ENCODE measurements around the gene CMC2. TPM values are rescaled to one million over a fixed set of nuclear protein-coding genes. Genes with fewer than 3 reads are reported as not detected.

Gene CMC2
- total and polyA plus RNA-seq, 2 of the 13 experiments (the other 11 are each of a cell fraction or from before 2014, with no cell fraction given): 116 to 129 TPM

- BruUV-seq (replicated peaks): no TSS peak
- TF ChIP-seq, protein P1, sequence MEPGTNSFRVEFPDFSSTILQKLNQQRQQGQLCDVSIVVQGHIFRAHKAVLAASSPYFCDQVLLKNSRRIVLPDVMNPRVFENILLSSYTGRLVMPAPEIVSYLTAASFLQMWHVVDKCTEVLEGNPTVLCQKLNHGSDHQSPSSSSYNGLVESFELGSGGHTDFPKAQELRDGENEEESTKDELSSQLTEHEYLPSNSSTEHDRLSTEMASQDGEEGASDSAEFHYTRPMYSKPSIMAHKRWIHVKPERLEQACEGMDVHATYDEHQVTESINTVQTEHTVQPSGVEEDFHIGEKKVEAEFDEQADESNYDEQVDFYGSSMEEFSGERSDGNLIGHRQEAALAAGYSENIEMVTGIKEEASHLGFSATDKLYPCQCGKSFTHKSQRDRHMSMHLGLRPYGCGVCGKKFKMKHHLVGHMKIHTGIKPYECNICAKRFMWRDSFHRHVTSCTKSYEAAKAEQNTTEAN (CRISPR knock-in tag; conservative IDR thresholded peaks at IDR 0.05): 0 out of 2 replicates have a peak, but pooled peaks have one; percentile 29
- TF ChIP-seq, protein P2, sequence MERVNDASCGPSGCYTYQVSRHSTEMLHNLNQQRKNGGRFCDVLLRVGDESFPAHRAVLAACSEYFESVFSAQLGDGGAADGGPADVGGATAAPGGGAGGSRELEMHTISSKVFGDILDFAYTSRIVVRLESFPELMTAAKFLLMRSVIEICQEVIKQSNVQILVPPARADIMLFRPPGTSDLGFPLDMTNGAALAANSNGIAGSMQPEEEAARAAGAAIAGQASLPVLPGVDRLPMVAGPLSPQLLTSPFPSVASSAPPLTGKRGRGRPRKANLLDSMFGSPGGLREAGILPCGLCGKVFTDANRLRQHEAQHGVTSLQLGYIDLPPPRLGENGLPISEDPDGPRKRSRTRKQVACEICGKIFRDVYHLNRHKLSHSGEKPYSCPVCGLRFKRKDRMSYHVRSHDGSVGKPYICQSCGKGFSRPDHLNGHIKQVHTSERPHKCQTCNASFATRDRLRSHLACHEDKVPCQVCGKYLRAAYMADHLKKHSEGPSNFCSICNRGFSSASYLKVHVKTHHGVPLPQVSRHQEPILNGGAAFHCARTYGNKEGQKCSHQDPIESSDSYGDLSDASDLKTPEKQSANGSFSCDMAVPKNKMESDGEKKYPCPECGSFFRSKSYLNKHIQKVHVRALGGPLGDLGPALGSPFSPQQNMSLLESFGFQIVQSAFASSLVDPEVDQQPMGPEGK (CRISPR knock-in tag; IDR thresholded peaks at IDR 0.05): 0 out of 2 replicates have a peak, but pooled peaks have one; percentile 41
- TF ChIP-seq TSC22D2 (CRISPR knock-in tag; IDR thresholded peaks at IDR 0.05; ENCODE audit: borderline replicate concordance) (0 out of 2 replicates have a peak, but pooled peaks have one; percentile 42), NR2F6 (IDR thresholded peaks at IDR 0.05) (no peak), NR2F6 (CRISPR knock-in tag; IDR thresholded peaks at IDR 0.05) (0 out of 2 replicates have a peak, but pooled peaks have one; percentile 2), ZNF431 (CRISPR knock-in tag; IDR thresholded peaks at IDR 0.05; ENCODE audit: borderline replicate concordance, low read depth) (no peak), NKX3-1 (CRISPR knock-in tag; IDR thresholded peaks at IDR 0.05) (0 out of 2 replicates have a peak, but pooled peaks have one; percentile 34), CHD4 (IDR thresholded peaks at IDR 0.05; ENCODE audit: borderline replicate concordance, low read length) (peak; percentile 16; the same call in 1 of the 2 replicates), ZNF264 (CRISPR knock-in tag; IDR thresholded peaks at IDR 0.05) (0 out of 2 replicates have a peak, but pooled peaks have one; percentile 40), ZNF7 (CRISPR knock-in tag; IDR thresholded peaks at IDR 0.05) (peak; percentile 48; the same call in 1 of the 2 replicates), ZNF776 (CRISPR knock-in tag; IDR thresholded peaks at IDR 0.05) (no peak), MXI1 (IDR thresholded peaks at IDR 0.05; ENCODE audit: borderline replicate concordance, low read depth, low read length) (0 out of 3 replicates have a peak, but pooled peaks have one; percentile 49), ZNF205 (CRISPR knock-in tag; IDR thresholded peaks at IDR 0.05) (no peak), HOXA3 (CRISPR knock-in tag; IDR thresholded peaks at IDR 0.05) (0 out of 2 replicates have a peak, but pooled peaks have one; percentile 18), KMT2A (CRISPR knock-in tag; IDR thresholded peaks at IDR 0.05) (0 out of 2 replicates have a peak, but pooled peaks have one; percentile 4), CERS6 (CRISPR knock-in tag; IDR thresholded peaks at IDR 0.05) (no peak), TEAD3 (CRISPR knock-in tag; optimal IDR thresholded peaks at IDR 0.05; ENCODE audit: borderline replicate concordance) (peak; percentile 61), ONECUT2 (CRISPR knock-in tag; IDR thresholded peaks at IDR 0.05) (peak; percentile 49; the same call in 1 of the 2 replicates), ZNF331 (CRISPR knock-in tag; IDR thresholded peaks at IDR 0.05) (peak; percentile 7; the same call in 1 of the 2 replicates)
- TF ChIP-seq, protein P3, sequence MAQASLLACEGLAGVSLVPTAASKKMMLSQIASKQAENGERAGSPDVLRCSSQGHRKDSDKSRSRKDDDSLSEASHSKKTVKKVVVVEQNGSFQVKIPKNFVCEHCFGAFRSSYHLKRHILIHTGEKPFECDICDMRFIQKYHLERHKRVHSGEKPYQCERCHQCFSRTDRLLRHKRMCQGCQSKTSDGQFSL (CRISPR knock-in tag; IDR thresholded peaks at IDR 0.05): peak; percentile 38; the same call in 1 of the 2 replicates
- ATAC-seq (no peak), FAIRE-seq (no peak), DNase-seq (ENCODE audit: low spot score) (no peak)
- Histone ChIP-seq H3K79me2 (ENCODE audit: insufficient read depth, low read length) (peaks cover 80% of the 10 kb centered on the region), H3K36me3 (replicated peaks in 1 of 2; ENCODE audit: control insufficient read depth in 1 of 2, insufficient read depth in 2 of 2, low read length in 2 of 2) (no peaks in the 10 kb centered on the region), H2AFZ (ENCODE audit: low read length) (no peak overlapping the region), H3K9ac (ENCODE audit: insufficient read depth, low read depth, low read length) (peak overlapping the region; percentile 99), H3K4me3 (replicated peaks in 1 of 3; ENCODE audit: insufficient read depth in 1 of 3, low read depth in 2 of 3, low read length in 3 of 3) (peak overlapping the region; percentile 90 to 99 (median 90)), H3K4me1 (ENCODE audit: insufficient read depth, low read length) (peaks cover 48% of the 10 kb centered on the region), H3K9me3 (ENCODE audit: low read length) (no peaks in the 10 kb centered on the region), H4K20me1 (ENCODE audit: insufficient read depth, low read length) (peaks cover 17% of the 10 kb centered on the region), H3K27me3 (ENCODE audit: control insufficient read depth in 1 of 2, insufficient read depth in 2 of 2, low read length in 2 of 2) (no peaks in the 10 kb centered on the region; a peak in 1 of 5 replicates), H3K27ac (ENCODE audit: extremely low read length, insufficient read depth, low read length) (peak overlapping the region; percentile 99), H3K4me2 (ENCODE audit: low read depth, low read length) (peak overlapping the region; percentile 100)
- intact Hi-C loops (cut with micrococcal nuclease; ENCODE audit: unreplicated experiment): loop anchor here (2.0 to 5.0 kb wide), 2 partner anchors 31 to 92 kb away; partner anchors contain the start of gene GCSH
- under 1% methylated on average over 18 of the region's 18 CpGs for WGBS (ENCODE audit: low lambda C conversion rate)
- in situ Hi-C loops (cut with HindIII; ENCODE audit: extremely low pct_ligation_motif_present, low pct_unique_long_range_greater_than_20kb): no loop called here
- POLR2A ChIA-PET: interaction anchor here (0.7 to 1.5 kb wide), 2 partner anchors 8 to 13 kb away, joined by 3 to 5 read pairs; no protein-coding TSS in a partner anchor
- CTCF ChIA-PET (ENCODE audit: low intra/inter-chr PET ratio, low total read pairs): interaction anchor here (5.1 kb wide), 1 partner anchor 30 kb away, joined by 26 read pairs; the partner anchor contains the start of gene ATMIN
These were observed 999 bp downstream of the CMC2 start for GRCh38 chr16:81005610-81006161.
